Mesothelial cell of epicardium (in vitro differentiated cells): ENCODE results near the gene HSD3B1. TPM values are rescaled to one million over a fixed set of nuclear protein-coding genes. Genes with fewer than 3 reads are reported as not detected.

Experiments
- DNase-seq, 2 experiments: peaks; one replicate each; pipeline ENCODE4 v3.0.0; 2021; ENCODE audit warnings: low spot score in 2 of 2; ENCODE audit not compliant: unreplicated experiment in 2 of 2
- H3K27ac Mint-ChIP-seq: 2 replicates; pipeline ENCODE4 v1.8.0; 2021; ENCODE audit warnings: mixed read lengths
- H3K27me3 Mint-ChIP-seq: 2 replicates; pipeline ENCODE4 v1.8.0; 2021; ENCODE audit warnings: low read depth, mixed read lengths
- H3K36me3 Mint-ChIP-seq: 2 replicates; pipeline ENCODE4 v1.8.0; 2021; ENCODE audit warnings: mixed read lengths
- H3K4me1 Mint-ChIP-seq: 2 replicates; pipeline ENCODE4 v1.8.0; 2021; ENCODE audit warnings: mixed read lengths
- H3K4me3 Mint-ChIP-seq: 2 replicates; pipeline ENCODE4 v1.8.0; 2021; ENCODE audit warnings: mild to moderate bottlenecking, moderate library complexity, mixed read lengths
- H3K9me3 Mint-ChIP-seq: 2 replicates; pipeline ENCODE4 v1.8.0; 2021; ENCODE audit warnings: mixed read lengths
- total RNA-seq: library from RNA; stranded (reverse); gene quantifications from 3 replicates; pipeline ENCODE4 v1.2.1, GENCODE V29; 2021
- TF ChIP-seq, protein P1 (sequence below): fragments of 200-600 bp; sonication (generic); IDR thresholded peaks from one replicate; pipeline ENCODE4 v1.5.0; 2021; ENCODE audit warnings: antibody characterized with exemption; ENCODE audit not compliant: unreplicated experiment

HSD3B1 gene
- total RNA-seq, 1 donor from 2014 or later, result not detected

DNA sequence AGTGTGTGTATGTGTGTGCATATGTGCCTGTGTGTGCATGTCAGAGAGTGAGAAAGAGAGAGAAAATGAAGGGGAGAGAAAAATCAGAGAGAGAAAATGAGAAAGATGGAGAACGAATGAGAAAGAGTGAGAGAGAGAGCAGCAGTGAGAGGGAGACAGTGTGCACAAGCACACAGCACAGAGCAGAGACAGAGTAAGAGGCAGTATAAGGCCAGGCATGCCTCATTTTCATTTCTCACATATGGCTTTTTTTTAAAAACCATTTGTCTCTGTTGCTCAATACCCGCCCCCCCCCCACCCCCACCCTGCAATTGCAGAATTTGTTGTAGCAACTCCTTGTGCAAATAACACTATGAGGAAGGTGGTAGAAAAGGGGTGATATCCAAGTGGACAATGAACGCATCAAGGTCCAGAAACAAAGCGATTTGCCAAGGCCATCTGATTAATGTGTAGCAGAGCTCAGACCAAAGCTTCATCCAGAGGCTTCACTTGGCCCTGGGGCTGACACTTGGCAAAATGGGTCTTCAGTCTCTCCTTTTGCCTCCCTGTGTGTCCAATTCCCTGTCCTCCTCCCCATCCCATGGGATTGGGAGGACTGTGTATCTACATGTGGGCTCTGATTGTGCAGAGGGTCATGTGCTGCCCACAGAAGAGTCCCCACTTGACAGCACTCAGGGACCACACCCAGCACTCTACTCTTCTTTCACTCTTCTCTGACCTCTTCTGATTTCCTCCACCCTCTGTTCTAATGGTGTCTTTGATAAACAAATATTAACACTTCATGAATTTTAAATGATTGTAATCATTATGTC, 38.9 kb upstream of the HSD3B1 start:
- H3K4me3 Mint-ChIP-seq, result no peak overlapping the region
- H3K9me3 Mint-ChIP-seq, result no peaks in the 10 kb centered on the region
- no peaks in the 10 kb centered on the region for H3K36me3 Mint-ChIP-seq
- no peak overlapping the region for H3K27ac Mint-ChIP-seq
- no peak for DNase-seq
- TF ChIP-seq, protein P1, sequence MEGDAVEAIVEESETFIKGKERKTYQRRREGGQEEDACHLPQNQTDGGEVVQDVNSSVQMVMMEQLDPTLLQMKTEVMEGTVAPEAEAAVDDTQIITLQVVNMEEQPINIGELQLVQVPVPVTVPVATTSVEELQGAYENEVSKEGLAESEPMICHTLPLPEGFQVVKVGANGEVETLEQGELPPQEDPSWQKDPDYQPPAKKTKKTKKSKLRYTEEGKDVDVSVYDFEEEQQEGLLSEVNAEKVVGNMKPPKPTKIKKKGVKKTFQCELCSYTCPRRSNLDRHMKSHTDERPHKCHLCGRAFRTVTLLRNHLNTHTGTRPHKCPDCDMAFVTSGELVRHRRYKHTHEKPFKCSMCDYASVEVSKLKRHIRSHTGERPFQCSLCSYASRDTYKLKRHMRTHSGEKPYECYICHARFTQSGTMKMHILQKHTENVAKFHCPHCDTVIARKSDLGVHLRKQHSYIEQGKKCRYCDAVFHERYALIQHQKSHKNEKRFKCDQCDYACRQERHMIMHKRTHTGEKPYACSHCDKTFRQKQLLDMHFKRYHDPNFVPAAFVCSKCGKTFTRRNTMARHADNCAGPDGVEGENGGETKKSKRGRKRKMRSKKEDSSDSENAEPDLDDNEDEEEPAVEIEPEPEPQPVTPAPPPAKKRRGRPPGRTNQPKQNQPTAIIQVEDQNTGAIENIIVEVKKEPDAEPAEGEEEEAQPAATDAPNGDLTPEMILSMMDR, result no peak
- H3K27me3 Mint-ChIP-seq, result peaks cover 13% of the 10 kb centered on the region
- H3K4me1 Mint-ChIP-seq, result peaks cover 3% of the 10 kb centered on the region

DNA sequence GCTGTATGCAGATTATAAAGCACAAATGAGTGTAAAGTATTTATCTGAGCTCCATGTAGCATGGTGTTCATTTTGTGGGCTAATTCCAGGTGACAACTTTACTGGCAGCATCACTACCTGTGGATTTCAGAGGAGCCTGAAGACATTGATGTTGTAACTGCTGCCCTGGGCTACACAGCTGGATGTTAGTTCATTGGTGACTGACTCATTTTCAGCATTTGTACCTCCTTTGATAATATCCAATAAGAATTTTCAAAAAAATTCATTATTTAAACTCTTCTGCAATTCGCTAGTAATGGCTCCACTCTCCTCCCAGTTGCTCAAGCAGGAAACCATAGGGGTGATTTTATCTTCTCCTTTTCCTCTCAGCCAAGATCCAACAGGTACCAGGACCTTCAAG, 37.3 kb upstream of the HSD3B1 start:
- TF ChIP-seq, protein P1, result no peak
- Mint-ChIP-seq H3K27me3 (peaks cover 13% of the 10 kb centered on the region), H3K4me3 (no peak overlapping the region), H3K4me1 (no peaks in the 10 kb centered on the region), H3K9me3 (no peaks in the 10 kb centered on the region), H3K36me3 (no peaks in the 10 kb centered on the region), H3K27ac (no peak overlapping the region)
- DNase-seq, result no peak

DNA sequence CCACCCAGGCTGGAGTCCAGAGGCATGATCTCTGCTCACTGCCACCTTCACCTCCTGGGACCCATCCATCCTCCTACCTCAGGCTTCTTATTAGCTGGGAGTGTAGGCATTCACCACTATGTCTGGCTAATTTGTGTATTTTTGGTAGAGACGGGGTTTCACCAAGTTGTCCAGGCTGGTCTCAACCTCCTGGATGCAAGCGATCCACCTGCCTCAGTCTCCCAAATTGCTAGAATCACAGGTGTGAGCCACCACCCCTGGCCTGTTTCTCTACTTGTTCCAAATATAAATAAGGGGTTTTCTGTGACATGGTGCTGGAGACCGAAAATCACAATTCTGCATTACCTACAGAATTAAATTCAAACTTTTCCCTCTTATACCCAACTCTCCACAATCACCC, 36.6 kb upstream of the HSD3B1 start:
- Mint-ChIP-seq H3K4me3 (no peak overlapping the region), H3K27me3 (peaks cover 13% of the 10 kb centered on the region), H3K4me1 (no peaks in the 10 kb centered on the region), H3K27ac (no peak overlapping the region), H3K9me3 (no peaks in the 10 kb centered on the region), H3K36me3 (no peaks in the 10 kb centered on the region)
- TF ChIP-seq, protein P1, result no peak
- no peak for DNase-seq

DNA sequence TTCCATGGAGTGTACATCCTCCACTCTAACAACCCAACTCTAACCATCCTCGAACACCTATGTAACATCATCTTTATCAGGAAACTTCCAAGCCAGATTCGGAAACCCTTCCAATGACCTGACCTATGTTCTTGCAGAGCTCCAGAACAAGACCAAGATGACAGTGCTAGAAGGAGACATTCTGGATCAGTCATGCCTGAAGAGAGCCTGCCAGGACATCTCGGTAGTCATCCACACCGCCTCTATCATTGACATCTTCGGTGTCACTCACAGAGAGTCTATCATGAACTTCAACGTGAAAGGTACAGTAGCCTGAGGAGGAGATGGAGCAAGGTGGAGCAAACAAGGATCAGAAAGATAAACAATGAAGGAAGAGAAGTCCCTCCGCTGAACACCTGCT, 36.1 kb upstream of the HSD3B1 start:
- DNase-seq, result no peak
- peaks cover 15% of the 10 kb centered on the region for H3K27me3 Mint-ChIP-seq
- peaks cover under 1% of the 10 kb centered on the region for H3K4me1 Mint-ChIP-seq
- no peaks in the 10 kb centered on the region for H3K36me3 Mint-ChIP-seq
- no peak overlapping the region for H3K27ac Mint-ChIP-seq
- no peaks in the 10 kb centered on the region for H3K9me3 Mint-ChIP-seq
- TF ChIP-seq, protein P1, result no peak
- no peak overlapping the region for H3K4me3 Mint-ChIP-seq

DNA sequence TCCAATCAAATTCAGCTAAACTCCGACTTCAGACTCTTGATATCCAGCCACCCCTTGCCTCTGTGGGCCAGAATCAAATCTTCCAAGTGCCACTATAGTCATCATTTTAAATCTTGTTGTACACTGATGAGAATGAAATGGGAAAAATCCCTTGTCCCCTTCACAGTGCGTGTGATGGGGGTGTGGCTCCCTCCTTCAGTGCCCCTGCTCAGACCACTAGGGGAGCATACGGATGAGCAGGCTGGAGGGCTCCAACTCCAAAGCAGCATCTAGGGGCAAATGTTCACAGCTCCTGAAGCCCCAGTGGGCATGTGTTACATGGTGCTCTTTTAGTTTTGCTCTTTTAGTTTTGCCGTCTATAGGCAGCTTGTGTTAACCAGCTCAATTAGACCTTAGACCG, 35.4 kb upstream of the HSD3B1 start:
- TF ChIP-seq, protein P1, result no peak
- Mint-ChIP-seq H3K9me3 (no peaks in the 10 kb centered on the region), H3K27me3 (peaks cover 15% of the 10 kb centered on the region), H3K4me3 (no peak overlapping the region), H3K36me3 (no peaks in the 10 kb centered on the region), H3K4me1 (peaks cover 2% of the 10 kb centered on the region), H3K27ac (no peak overlapping the region)
- DNase-seq, result no peak
